Stimulated activated CD8-positive, alpha-beta memory T cell treated with anti-CD3 and anti-CD28 coated beads, Interleukin-12 subunit alpha, Interleukin-12 subunit beta, amount 100 ng/mL, for 24 hours (primary cell): Measurements from ENCODE around the gene KRTAP16-1.
"Not testable (repeated sequence)": the region's sequence is repeated elsewhere in the genome, so short reads cannot be mapped to it uniquely, and the experiment has no call there.

ENCODE experiments used
- DNase-seq: peaks from one replicate; pipeline ENCODE4 v3.0.0-alpha.2; 2020; ENCODE audit errors: extremely low read depth

KRTAP16-1 gene

GRCh38 chr17:41308918-41309359, at the start of gene KRTAP16-1:
KRTAP16-1 (minus strand) TSS chr17:41309309; CDS start chr17:41309253, 56 bp downstream.
- DNase-seq: no peak

- no peak for DNase-seq
Observed at GRCh38 chr17:41354536-41354935, 45.4 kb upstream of the KRTAP16-1 start.

GRCh38 chr17:41352597-41353366, 43.7 kb upstream of the KRTAP16-1 start:
- no peak for DNase-seq

- no peak for DNase-seq
Observed at GRCh38 chr17:41351177-41351576, 42.1 kb upstream of the KRTAP16-1 start.

GRCh38 chr17:41350381-41350878, 41.3 kb upstream of the KRTAP16-1 start, which contains the start of gene KRT33A:
KRT33A (minus strand) TSS chr17:41350828; CDS start chr17:41350767, 61 bp downstream.
- DNase-seq: not testable (repeated sequence)

- no peak for DNase-seq
Observed at GRCh38 chr17:41347869-41348760, 39.0 kb upstream of the KRTAP16-1 start.

- DNase-seq: not testable (repeated sequence)
Observed at GRCh38 chr17:41346421-41346820, 37.3 kb upstream of the KRTAP16-1 start.

GRCh38 chr17:41345992-41346391, 36.9 kb upstream of the KRTAP16-1 start:
- no peak for DNase-seq

GRCh38 chr17:41343029-41343428, 33.9 kb upstream of the KRTAP16-1 start:
- no peak for DNase-seq

GRCh38 chr17:41340934-41341861, 32.1 kb upstream of the KRTAP16-1 start:
- no peak for DNase-seq

GRCh38 chr17:41340494-41340893, 31.4 kb upstream of the KRTAP16-1 start:
- DNase-seq: no peak

- no peak for DNase-seq
Observed at GRCh38 chr17:41339571-41340172, 30.6 kb upstream of the KRTAP16-1 start.

GRCh38 chr17:41338961-41339485, 29.9 kb upstream of the KRTAP16-1 start:
- no peak for DNase-seq

GRCh38 chr17:41335747-41336146, 26.6 kb upstream of the KRTAP16-1 start:
- no peak for DNase-seq

GRCh38 chr17:41334385-41335305, 25.5 kb upstream of the KRTAP16-1 start:
- DNase-seq: no peak

GRCh38 chr17:41333836-41334235, 24.7 kb upstream of the KRTAP16-1 start:
- DNase-seq: no peak

- DNase-seq: no peak
Observed at GRCh38 chr17:41333098-41333497, 24.0 kb upstream of the KRTAP16-1 start.

GRCh38 chr17:41332239-41332638, 23.1 kb upstream of the KRTAP16-1 start:
- no peak for DNase-seq

- no peak for DNase-seq
Observed at GRCh38 chr17:41331606-41332005, 22.5 kb upstream of the KRTAP16-1 start.
